Measurements from ENCODE around the gene PCBD2.
"Not testable (repeated sequence)": the region's sequence is repeated elsewhere in the genome, so short reads cannot be mapped to it uniquely, and the experiment has no call there.

The PCBD2 gene

DNA sequence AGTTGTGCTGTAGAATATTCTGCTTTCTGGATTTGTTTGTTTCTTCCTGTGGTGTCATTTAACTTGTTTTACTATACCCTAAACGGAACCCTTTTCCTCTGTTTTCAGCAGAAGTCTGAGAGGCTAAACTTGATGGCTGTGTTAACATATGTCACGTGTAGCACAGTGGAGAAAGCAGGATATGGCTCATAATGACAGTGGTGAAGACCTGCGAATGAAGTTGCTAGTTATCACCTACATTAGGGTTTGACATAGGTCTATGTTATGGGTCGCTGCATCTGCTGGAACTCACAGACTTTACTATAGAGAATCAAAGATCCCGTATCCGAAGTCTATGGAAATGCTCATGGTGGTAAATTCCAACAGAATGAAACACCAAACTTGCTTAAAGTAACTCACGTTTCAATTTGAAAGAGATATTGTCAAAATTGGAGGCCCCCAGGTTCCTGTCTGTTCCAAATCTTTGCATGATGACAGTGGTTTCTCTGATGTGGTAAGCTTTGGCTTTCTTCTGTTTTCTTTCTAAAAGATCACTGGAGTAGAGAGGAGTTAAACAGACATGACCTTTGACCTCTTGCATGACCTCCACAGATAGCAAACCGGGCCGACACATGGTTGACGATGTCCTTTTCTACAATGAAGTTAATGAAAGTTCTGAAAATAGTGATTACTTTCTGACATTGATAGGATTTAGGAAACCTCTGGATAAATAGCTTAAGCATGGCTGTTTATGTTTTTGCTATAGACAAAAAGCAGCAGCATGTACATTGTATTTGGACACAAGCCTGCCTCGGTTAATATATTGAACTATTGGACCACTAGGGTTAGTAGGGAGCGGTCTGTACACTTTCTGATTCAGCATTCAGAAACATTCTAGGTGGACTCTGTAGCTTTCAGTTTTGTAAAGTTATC is 59.7 kb downstream of the PCBD2 start:
- DNase-seq = no peak

GRCh38 chr5:134965271-134965825 is 60.4 kb downstream of the PCBD2 start:
- DNase-seq = no peak

GRCh38 chr5:134967607-134968006 is 62.7 kb downstream of the PCBD2 start, which contains the start of gene CATSPER3:
TSS of gene CATSPER3 (plus strand) at chr5:134967907. CDS start at chr5:134967992, 85 bp downstream.
- no peak for DNase-seq

GRCh38 chr5:134968055-134968454 is 63.1 kb downstream of the PCBD2 start:
- no peak for DNase-seq

DNA sequence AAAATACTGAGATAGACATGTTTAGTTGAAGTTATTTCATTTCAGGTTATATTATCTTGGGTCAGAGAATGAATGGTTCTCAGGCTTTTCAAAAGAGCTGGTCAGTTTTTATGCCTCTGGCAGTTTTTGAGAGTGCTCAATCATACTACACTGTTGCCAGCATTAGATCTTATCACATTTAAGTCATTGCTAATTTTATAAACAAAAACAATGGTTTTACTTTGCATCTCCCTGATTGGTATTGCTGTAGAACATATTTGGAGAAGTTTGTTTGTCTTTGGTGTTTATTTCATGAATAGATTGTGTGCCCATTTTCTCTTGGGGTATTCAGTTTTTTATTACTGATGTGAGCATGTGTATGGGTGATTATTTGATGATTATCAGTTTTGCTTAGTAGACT is 64.2 kb downstream of the PCBD2 start:
- no peak for DNase-seq

DNA sequence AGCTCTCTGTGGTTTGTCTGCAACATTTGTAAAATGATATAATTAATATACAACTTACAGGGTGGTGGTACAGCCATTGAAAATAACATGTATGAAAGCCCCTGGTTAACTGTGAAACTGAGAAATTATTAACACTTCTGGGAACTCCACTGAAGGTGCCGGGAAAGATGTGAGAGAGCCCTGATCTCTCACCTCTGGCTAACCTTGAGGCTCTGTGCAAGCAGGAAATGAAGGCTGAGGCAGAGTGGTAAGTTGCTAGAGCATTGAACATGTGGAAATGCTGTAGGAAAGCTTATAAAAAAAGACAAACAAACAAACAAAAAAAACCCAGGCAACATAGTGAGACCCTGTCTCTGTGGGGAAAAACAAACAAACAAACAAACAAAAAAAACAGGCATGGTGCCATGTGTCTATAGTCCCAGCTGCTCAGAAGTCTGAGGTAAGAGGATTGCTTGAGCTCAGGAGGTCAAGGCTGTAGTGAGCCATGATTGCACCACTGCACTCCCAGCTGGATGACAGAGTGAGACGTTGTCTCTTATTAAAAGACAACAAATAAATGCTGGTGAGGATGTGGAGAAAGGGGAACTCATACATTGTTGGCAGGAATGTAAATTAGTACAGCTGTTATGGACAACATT is 70.3 kb downstream of the PCBD2 start:
- DNase-seq = no peak

DNA sequence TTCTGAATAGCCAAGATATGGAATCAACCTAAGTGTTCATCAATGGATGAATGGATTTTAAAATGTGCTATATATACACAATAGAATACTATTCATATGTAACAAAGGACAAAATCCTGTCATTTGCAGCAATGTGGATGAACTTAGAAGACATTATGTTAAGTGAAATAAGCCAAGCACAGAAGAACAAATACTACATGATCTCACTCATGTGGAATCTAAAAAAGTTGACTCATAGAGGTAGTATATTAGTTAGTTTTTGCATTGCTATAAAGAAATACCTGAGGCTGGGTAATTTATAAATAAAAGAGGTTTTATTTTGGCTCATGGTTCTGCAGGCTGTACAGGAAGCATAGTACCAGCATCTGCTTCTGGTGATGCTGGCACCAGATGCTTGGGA is 70.9 kb downstream of the PCBD2 start:
- no peak for DNase-seq

- DNase-seq = no peak
These were observed 71.9 kb downstream of the PCBD2 start for GRCh38 chr5:134976841-134977240.

DNA sequence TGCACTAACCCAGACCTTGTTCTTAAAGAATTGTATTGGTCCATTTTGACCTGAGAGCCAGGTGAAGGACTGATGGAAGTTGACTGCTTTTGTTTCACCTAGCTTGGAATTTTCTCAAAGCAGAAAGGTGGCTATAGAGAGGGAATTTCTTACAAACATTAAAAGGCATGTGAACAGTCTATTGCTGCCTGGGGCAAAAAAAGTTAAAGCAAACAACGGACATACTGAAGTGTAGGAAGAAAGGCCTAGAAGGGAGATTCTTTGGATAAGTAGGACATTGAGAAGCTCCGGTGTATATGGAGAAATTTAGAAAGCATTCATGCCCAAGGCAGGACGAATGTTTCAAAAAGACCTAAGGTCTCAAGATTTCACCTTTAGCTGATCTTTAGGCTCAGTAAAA is 74.5 kb downstream of the PCBD2 start:
- no peak for DNase-seq

DNA sequence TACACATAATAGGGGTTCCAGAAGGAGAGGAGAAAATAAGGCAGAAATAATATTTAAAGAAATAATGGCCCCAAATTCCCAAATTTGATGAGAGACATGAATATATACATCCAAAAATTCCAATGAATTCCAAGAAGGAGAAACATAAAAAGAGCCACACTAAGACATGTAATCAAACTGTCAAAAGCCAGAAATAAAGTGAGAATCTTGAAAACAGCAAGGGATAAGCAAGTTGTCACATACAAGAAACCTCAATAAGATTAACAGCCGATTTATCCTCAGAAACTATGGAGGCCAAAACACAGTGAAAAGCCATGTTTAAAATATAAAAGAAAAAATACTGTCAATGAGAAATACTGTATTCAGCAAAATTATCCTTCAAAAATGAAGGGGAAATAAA is 77.3 kb downstream of the PCBD2 start:
- DNase-seq = no peak

DNA sequence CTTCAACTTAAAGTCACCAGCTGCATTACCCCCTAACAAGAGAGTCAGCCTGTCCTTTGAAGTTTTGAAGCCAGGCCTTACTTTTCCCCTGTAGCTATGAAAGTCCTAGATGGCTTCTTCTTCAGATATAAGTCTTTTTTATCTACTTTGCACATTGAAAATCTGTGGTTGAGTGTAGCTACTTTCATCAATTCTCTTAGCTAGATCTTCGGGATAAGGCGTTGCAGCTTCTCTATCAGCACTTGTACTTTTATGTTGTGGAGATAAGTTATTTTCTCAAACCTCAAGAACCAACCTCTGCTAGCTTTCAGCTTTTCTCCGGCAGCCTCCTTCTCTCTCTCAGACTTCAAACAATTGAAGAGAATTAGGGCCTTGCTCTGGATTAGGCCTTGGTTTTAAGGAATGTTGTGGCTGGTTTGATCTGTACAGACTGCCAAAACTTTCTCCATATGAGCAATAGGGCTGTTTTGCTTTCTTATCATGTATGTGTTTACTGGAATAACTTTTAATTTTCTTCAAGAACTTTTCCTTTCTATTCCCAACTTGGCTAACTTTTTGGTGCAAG is 84.4 kb downstream of the PCBD2 start:
- no peak for DNase-seq

GRCh38 chr5:134990183-134990582 is 85.3 kb downstream of the PCBD2 start:
- not testable (repeated sequence) for DNase-seq

DNA sequence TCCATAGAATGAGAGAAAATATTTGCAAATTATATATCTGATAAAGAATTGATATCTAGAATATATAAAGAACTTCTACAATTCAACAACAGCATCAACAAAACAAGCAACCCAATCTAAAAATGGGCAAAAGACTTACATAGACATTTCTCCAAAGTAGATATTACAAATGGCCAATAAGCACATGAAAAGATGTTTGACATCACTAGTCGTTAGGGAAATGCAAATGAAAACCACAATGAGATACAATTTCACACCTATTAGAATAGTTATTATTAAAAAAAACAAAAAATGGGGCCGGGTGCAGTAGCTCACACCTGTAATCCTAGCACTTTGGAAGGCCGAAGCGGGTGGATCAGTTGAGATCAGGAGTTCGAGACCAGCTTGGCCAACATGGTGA is 87.2 kb downstream of the PCBD2 start:
- DNase-seq = no peak

- DNase-seq = no peak
These were observed 88.2 kb downstream of the PCBD2 start for GRCh38 chr5:134993161-134993560.

- no peak for DNase-seq
These were observed 89.7 kb downstream of the PCBD2 start for GRCh38 chr5:134994560-134995156.

- no peak for DNase-seq
These were observed 91.0 kb downstream of the PCBD2 start for GRCh38 chr5:134995850-134996402.

DNA sequence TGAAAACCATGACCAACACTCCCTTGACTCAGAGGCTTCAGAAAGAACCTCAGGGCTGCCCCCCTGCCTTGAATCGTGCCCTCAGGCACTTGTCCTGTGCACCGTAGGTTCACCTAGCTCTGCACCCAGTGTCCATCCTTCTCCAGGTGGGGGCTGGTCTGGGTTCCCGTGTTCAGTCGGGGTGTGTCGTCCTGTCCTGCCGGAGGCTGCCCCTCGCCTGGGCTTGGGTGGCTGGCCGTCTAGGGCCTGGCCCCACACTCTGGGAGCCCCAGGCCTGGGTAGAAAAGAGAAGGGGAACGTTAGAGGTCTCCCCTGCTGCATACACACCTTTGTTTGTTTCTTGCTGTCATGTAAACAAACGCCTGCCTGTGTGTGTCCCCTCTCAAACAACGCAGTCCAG is 92.1 kb downstream of the PCBD2 start:
- DNase-seq = no peak

DNA sequence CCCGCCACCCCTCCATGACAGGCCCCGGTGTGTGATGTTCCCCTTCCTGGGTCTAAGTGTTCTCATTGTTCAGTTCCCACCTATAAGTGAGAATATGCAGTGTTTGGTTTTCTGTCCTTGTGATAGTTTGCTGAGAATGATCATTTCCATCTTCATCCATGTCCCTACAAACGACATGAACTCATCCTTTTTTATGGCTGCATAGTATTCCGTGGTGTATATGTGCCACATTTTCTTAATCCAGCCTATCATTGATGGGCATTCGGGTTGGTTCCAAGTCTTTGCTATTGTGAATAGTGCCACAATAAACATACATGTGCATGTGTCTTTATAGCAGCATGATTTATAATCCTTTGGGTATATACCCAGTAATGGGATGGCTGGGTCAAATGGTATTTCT is 93.1 kb downstream of the PCBD2 start:
- not testable (repeated sequence) for DNase-seq

- DNase-seq = no peak
These were observed 99.4 kb downstream of the PCBD2 start for GRCh38 chr5:135004376-135004775.

DNA sequence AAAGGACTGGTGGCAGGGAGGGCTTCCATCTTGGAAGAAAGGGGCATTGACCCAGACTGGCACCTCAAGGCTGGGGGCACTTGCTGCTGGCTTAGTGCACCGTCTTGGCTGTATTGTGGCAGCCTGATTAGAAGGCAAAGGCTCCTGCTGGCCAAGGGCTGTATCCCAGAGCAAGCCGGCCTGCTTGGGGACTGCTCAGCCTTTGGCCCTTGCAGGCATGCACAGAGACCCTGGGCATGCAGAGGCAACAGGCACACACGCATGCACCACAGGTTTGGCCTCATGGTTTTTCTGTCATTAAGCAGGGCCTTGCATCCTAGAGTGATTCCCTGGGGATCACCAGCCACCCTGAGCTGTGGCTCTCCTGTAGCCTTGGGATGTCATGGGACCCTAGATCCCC is 100.1 kb downstream of the PCBD2 start:
- DNase-seq = no peak

DNA sequence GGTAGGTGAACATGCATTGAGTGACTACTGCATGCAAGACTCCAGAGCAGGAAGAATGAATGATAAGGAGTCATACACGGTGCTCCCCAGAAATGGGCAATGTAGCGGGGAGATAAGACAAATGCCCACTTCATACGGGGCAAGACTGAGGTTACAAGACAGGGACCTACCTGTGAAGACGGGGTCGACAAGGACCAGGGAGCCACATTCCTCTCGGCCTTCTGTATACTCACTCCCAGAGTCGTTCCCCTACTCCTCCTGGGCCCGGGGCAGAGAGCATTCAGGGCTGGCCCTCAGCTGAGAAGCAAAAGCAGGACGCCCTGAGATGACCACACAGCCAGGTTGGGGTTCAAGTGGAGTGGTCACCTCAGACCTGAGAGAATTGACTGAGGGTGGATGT is 102.4 kb downstream of the PCBD2 start:
- DNase-seq = no peak

GRCh38 chr5:135007749-135008363 is 102.9 kb downstream of the PCBD2 start:
- no peak for DNase-seq

All from GOT3 (cell line).